ENCODE results near the gene GGTLC3.
"Not testable (repeated sequence)": the region's sequence is repeated elsewhere in the genome, so short reads cannot be mapped to it uniquely, and the experiment has no call there.

DNA sequence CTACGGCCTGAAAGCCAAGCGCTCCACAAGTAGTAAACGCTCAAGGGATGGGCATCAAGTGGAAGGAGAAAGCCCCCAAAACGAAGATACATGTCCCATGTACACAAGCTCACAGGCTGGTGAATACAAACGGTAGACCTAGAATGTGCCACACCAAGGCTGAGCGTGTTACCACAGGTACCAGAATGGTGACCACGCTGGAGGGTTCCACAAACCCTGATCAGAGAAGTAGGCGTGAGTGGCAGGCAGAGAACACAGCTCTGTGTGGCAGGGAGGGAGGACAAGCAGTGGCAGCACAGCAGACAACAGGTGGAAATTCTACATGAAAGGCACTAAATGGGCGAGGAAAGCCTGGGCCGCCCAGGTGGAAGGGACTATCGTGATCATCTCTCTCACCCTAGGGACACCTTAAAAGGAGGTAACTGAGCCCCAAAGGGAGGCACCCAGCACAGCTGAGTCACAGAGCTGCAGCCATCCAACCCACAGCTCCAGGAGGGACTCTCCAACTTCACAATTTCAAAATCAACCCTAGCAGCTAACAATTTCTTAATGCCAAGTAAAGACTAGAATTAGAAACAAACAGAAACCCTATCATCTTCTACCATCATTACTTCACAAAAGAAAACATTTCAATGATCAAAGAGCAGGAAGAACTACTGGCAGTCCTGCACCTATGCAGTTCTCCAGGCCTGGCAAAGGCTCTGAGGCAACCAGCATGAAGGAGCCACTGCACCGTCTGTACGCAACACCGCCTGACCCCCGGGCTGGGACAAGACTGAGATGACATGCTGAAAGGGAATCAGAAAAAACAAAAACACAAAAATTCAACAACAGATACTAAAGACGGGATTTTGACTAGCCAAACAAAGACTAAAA, 42.4 kb upstream of the GGTLC3 start:
- TF ChIP-seq, protein P1, sequence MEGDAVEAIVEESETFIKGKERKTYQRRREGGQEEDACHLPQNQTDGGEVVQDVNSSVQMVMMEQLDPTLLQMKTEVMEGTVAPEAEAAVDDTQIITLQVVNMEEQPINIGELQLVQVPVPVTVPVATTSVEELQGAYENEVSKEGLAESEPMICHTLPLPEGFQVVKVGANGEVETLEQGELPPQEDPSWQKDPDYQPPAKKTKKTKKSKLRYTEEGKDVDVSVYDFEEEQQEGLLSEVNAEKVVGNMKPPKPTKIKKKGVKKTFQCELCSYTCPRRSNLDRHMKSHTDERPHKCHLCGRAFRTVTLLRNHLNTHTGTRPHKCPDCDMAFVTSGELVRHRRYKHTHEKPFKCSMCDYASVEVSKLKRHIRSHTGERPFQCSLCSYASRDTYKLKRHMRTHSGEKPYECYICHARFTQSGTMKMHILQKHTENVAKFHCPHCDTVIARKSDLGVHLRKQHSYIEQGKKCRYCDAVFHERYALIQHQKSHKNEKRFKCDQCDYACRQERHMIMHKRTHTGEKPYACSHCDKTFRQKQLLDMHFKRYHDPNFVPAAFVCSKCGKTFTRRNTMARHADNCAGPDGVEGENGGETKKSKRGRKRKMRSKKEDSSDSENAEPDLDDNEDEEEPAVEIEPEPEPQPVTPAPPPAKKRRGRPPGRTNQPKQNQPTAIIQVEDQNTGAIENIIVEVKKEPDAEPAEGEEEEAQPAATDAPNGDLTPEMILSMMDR (IDR thresholded peaks at IDR 0.05), result not testable (repeated sequence)
- TF ChIP-seq POLR2A (IDR thresholded peaks at IDR 0.05), result not testable (repeated sequence)
